Measurements from ENCODE around the gene CAMK2A. TPM values are rescaled to one million over a fixed set of nuclear protein-coding genes. Genes with fewer than 3 reads are reported as not detected.

The CAMK2A gene
- total RNA-seq, 4 donors from 2014 or later, result 1.4 to 6.9 (median 3.6) TPM

GRCh38 chr5:150172556-150172955 is 117.0 kb downstream of the CAMK2A start:
- Histone ChIP-seq H3K27ac (no peak overlapping the region), H3K9me3 (no peaks in the 10 kb centered on the region), H3K4me3 (no peak overlapping the region), H3K4me1 (no peaks in the 10 kb centered on the region), H3K27me3 (peaks cover 28% of the 10 kb centered on the region), H3K36me3 (no peaks in the 10 kb centered on the region)
- TF ChIP-seq POLR2AphosphoS5 (IDR thresholded peaks at IDR 0.05) (no peak), CTCF (IDR thresholded peaks at IDR 0.05) (no peak), EP300 (IDR thresholded peaks at IDR 0.05) (no peak), POLR2A (IDR thresholded peaks at IDR 0.05) (no peak)
- no peak for ATAC-seq
- 100% methylated on average over 1 to 3 of the region's 4 CpGs for WGBS, 2 donors (ENCODE audit: low coverage in 1 of 2)

GRCh38 chr5:150172145-150172544 is 117.4 kb downstream of the CAMK2A start:
- 63 to 67% methylated on average over 1 of the region's 1 CpG for WGBS, 2 donors (ENCODE audit: low coverage in 1 of 2)
- H3K4me1 ChIP-seq, result no peaks in the 10 kb centered on the region
- H3K27me3 ChIP-seq, result peaks cover 32% of the 10 kb centered on the region
- no peak for TF ChIP-seq EP300 (IDR thresholded peaks at IDR 0.05)
- TF ChIP-seq POLR2AphosphoS5 (IDR thresholded peaks at IDR 0.05), result no peak
- no peak for TF ChIP-seq CTCF (IDR thresholded peaks at IDR 0.05)
- TF ChIP-seq POLR2A (IDR thresholded peaks at IDR 0.05), result no peak
- no peaks in the 10 kb centered on the region for H3K9me3 ChIP-seq
- ATAC-seq, result no peak
- no peak overlapping the region for H3K27ac ChIP-seq
- no peaks in the 10 kb centered on the region for H3K36me3 ChIP-seq
- no peak overlapping the region for H3K4me3 ChIP-seq

Other genes with a start within 250 kb of the CAMK2A start
- 10 to 100 TPM; 12.3 to 58.0 (median 35.2) TPM for gene CSF1R, start 203.2 kb downstream of the CAMK2A start, total RNA-seq
- 100 to 1,000 TPM in 3 of 4 donors, 10 to 100 TPM in 1; 87.5 to 161 (median 113) TPM for gene PDGFRB, start 133.9 kb downstream of the CAMK2A start, total RNA-seq
- not detected for gene CDX1, start 123.0 kb downstream of the CAMK2A start, total RNA-seq
- not detected for gene SLC6A7, start 99.7 kb downstream of the CAMK2A start, total RNA-seq
- gene ARSI, start 13.1 kb upstream of the CAMK2A start, total RNA-seq, result 10 to 100 TPM in 1 of 4 donors, 1 to 10 TPM in 3; 3.1 to 11.6 (median 6.8) TPM
- gene TCOF1, start 67.9 kb upstream of the CAMK2A start, total RNA-seq, result 10 to 100 TPM; 25.4 to 55.7 (median 31.0) TPM
- 100 to 1,000 TPM; 142 to 720 (median 338) TPM for gene CD74, start 123.1 kb upstream of the CAMK2A start, total RNA-seq
- gene RPS14, start 160.0 kb upstream of the CAMK2A start, total RNA-seq, result 1,000 to 10,000 TPM; 1,275 to 3,828 (median 2,502) TPM
- gene NDST1, start 218.4 kb upstream of the CAMK2A start, total RNA-seq, result 100 to 1,000 TPM in 1 of 4 donors, 10 to 100 TPM in 3; 58.3 to 146 (median 72.1) TPM

Measured in gastroesophageal sphincter (tissue), 4 donors.